GM18858 (cell line): ENCODE measurements around the gene GRB7.
A peak's percentile ranks its signal among the peaks of the same experiment; 100 is the strongest.
"Not testable (repeated sequence)": the region's sequence is repeated elsewhere in the genome, so short reads cannot be mapped to it uniquely, and the experiment has no call there.

Experiments
- ATAC-seq: cut with Tn5 transposase; IDR thresholded peaks from one replicate; pipeline ENCODE4 v1.9.1; 2021; ENCODE audit not compliant: unreplicated experiment

The GRB7 gene

GRCh38 chr17:39751016-39751543 is 13.3 kb downstream of the GRB7 start:
- no peak for ATAC-seq

- ATAC-seq: no peak
These were observed 13.9 kb downstream of the GRB7 start for GRCh38 chr17:39751637-39752036.

GRCh38 chr17:39752241-39752881 is 14.6 kb downstream of the GRB7 start:
- ATAC-seq: no peak

GRCh38 chr17:39753514-39754160 is 15.9 kb downstream of the GRB7 start:
- ATAC-seq: peak; percentile 8

GRCh38 chr17:39754161-39754957 is 16.6 kb downstream of the GRB7 start:
- peak; percentile 43 for ATAC-seq

GRCh38 chr17:39754958-39755553 is 17.3 kb downstream of the GRB7 start:
- ATAC-seq: no peak

- ATAC-seq: no peak
These were observed 18.0 kb downstream of the GRB7 start for GRCh38 chr17:39755554-39756379.

- no peak for ATAC-seq
These were observed 18.8 kb downstream of the GRB7 start for GRCh38 chr17:39756380-39757079.

- ATAC-seq: no peak
These were observed 19.5 kb downstream of the GRB7 start for GRCh38 chr17:39757176-39757662.

GRCh38 chr17:39757931-39758873 is 20.5 kb downstream of the GRB7 start:
- no peak for ATAC-seq

- no peak for ATAC-seq
These were observed 21.5 kb downstream of the GRB7 start for GRCh38 chr17:39759204-39759603.

GRCh38 chr17:39761861-39762496 is 24.2 kb downstream of the GRB7 start:
- ATAC-seq: no peak

- ATAC-seq: no peak
These were observed 25.5 kb downstream of the GRB7 start for GRCh38 chr17:39763051-39763820.

- ATAC-seq: not testable (repeated sequence)
These were observed 26.4 kb downstream of the GRB7 start for GRCh38 chr17:39764171-39764570.

GRCh38 chr17:39765175-39765574 is 27.4 kb downstream of the GRB7 start:
- ATAC-seq: no peak

GRCh38 chr17:39765766-39766165 is 28.0 kb downstream of the GRB7 start:
- ATAC-seq: no peak

- no peak for ATAC-seq
These were observed 29.4 kb downstream of the GRB7 start for GRCh38 chr17:39767147-39767546.
